SK-N-SH (cell line): Measurements from ENCODE around the gene ATR.
"Not testable (repeated sequence)": the region's sequence is repeated elsewhere in the genome, so short reads cannot be mapped to it uniquely, and the experiment has no call there.

ENCODE experiments used
- FOSL2 ChIP-seq: IDR thresholded peaks from 2 replicates; pipeline ENCODE4 v1.4.0; 2012; ENCODE audit warnings: low read depth, mild to moderate bottlenecking, moderate library complexity, borderline replicate concordance
- NRF1 ChIP-seq: IDR thresholded peaks from 2 replicates; pipeline ENCODE4 v1.6.1; 2012; ENCODE audit warnings: low read depth, mild to moderate bottlenecking, low read length
- POLR2AphosphoS5 ChIP-seq: IDR thresholded peaks from 2 replicates; pipeline ENCODE4 v1.6.1; 2012; ENCODE audit warnings: low read depth, low read length
- RAD21 ChIP-seq: IDR thresholded peaks from 2 replicates; pipeline ENCODE4 v1.6.1; 2012; ENCODE audit warnings: mild to moderate bottlenecking, low read length
- TF ChIP-seq, protein P1 (sequence below): fragments of 200-600 bp; sonication (generic); IDR thresholded peaks from 2 replicates; pipeline ENCODE4 v1.6.1; 2017; ENCODE audit warnings: antibody characterized with exemption, mild to moderate bottlenecking, moderate library complexity
- TF ChIP-seq, protein P2 (sequence below): IDR thresholded peaks from 2 replicates; pipeline ENCODE4 v1.4.0; 2012; ENCODE audit warnings: low read depth

DNA sequence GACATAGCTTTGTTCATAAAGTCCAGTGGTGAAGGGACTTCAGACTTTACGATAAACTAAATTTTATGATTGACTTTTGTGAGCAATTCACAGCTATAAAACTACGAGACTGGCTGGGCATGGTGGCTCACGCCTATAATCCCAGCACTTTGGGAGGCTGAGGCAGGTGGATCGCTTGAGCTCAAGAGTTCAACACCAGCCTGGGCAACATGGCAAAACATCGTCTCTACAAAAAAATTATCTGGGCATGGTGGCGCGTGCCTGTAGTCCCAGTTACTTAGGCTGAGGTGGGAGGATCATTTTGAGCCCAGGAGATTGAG, 24.8 kb upstream of the ATR start:
- not testable (repeated sequence) for TF ChIP-seq FOSL2, NRF1, POLR2AphosphoS5, RAD21
- TF ChIP-seq, protein P1, sequence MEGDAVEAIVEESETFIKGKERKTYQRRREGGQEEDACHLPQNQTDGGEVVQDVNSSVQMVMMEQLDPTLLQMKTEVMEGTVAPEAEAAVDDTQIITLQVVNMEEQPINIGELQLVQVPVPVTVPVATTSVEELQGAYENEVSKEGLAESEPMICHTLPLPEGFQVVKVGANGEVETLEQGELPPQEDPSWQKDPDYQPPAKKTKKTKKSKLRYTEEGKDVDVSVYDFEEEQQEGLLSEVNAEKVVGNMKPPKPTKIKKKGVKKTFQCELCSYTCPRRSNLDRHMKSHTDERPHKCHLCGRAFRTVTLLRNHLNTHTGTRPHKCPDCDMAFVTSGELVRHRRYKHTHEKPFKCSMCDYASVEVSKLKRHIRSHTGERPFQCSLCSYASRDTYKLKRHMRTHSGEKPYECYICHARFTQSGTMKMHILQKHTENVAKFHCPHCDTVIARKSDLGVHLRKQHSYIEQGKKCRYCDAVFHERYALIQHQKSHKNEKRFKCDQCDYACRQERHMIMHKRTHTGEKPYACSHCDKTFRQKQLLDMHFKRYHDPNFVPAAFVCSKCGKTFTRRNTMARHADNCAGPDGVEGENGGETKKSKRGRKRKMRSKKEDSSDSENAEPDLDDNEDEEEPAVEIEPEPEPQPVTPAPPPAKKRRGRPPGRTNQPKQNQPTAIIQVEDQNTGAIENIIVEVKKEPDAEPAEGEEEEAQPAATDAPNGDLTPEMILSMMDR: not testable (repeated sequence)
- TF ChIP-seq, protein P2, sequence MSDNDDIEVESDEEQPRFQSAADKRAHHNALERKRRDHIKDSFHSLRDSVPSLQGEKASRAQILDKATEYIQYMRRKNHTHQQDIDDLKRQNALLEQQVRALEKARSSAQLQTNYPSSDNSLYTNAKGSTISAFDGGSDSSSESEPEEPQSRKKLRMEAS: not testable (repeated sequence)
